Mucosa of gallbladder (tissue), 1 donor: ENCODE results near the gene ZNFX1. TPM values are rescaled to one million over a fixed set of nuclear protein-coding genes. Genes with fewer than 3 reads are reported as not detected.
"Not testable (repeated sequence)": the region's sequence is repeated elsewhere in the genome, so short reads cannot be mapped to it uniquely, and the experiment has no call there.

Experiments
- DNase-seq: peaks from one replicate; pipeline ENCODE4 v3.0.0-alpha.2; 2020; ENCODE audit warnings: low spot score
- total RNA-seq: library from RNA; stranded (reverse); gene quantifications from one replicate; pipeline ENCODE4 v1.2.1, GENCODE V29; 2021
- donor health status: DM: no; HTN: no; CAD: no.

Gene ZNFX1
- total RNA-seq, 1 donor from 2014 or later, result 35.3 TPM

GRCh38 chr20:49248879-49249665 is 28.8 kb downstream of the ZNFX1 start:
- no peak for DNase-seq

DNA sequence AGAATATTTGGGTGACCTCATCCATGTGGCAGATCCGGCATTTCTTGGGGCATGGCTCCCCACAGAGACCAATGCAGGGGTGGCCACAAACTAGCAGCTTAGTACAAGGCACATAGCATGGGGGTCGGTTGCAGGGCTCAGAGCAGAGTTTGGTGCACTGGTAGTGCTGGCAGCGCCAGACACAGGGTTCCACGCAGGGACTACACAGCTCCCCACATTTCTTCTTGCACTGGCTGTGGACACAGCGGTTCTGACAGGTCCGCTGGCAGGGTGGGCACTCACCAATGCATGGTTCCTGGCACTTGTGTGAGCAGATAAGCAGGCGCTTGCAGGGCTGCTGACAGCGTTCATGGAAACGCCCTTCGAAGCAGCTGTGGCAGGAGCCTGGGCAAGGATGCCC is 29.6 kb downstream of the ZNFX1 start:
- DNase-seq, result no peak

- no peak for DNase-seq
Observed at GRCh38 chr20:49247792-49248191, 30.1 kb downstream of the ZNFX1 start.

DNA sequence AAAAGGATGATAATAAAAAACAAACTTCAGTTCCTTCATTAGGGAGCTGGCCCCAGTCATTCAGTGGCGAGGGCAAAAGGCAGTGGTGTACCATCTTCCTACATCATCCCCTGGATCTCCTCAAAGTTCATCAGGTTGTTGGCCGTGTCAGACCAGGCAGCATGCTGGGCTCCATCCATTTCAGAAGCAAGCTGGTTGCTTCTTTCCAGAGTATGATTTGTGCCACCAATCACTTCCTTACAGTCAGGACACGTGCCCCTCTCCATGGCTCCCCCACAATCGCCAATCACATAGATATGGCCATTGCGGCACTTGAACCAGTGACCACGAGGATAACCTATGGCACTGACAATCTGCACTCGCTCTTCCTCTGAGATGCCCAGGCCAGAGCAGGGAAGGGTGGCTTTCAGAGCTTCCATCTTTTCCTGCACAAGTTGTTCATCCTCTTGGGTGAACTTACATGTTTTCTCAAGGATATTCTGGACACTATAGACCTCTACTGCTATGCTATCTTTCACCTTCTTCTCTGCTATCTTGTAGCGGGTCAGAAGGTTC is 30.6 kb downstream of the ZNFX1 start:
- no peak for DNase-seq

GRCh38 chr20:49245921-49246740 is 31.7 kb downstream of the ZNFX1 start:
- DNase-seq, result no peak

- peak; percentile 27 for DNase-seq
Observed at GRCh38 chr20:49237531-49237930, 40.3 kb downstream of the ZNFX1 start.

GRCh38 chr20:49236301-49236700 is 41.6 kb downstream of the ZNFX1 start:
- no peak for DNase-seq

GRCh38 chr20:49234831-49235230 is 43.0 kb downstream of the ZNFX1 start:
- no peak for DNase-seq

DNA sequence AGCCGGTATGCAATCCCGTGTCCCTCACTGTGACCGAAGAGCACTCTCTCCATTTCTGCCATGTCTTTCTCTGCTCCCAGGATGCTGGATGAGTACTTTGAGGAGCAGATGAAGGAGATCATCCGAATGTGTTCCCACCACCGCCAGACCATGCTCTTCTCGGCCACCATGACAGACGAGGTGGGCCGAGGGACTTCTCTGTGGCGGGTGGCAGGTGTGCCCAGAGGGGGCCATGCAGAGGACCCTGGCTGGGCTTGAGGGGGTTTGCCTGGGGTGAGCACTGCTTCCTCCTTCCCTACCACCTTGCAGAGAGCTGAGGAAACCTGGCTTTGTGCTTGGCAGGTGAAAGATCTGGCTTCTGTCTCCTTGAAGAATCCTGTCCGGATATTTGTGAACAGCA is 44.6 kb downstream of the ZNFX1 start:
- no peak for DNase-seq

DNA sequence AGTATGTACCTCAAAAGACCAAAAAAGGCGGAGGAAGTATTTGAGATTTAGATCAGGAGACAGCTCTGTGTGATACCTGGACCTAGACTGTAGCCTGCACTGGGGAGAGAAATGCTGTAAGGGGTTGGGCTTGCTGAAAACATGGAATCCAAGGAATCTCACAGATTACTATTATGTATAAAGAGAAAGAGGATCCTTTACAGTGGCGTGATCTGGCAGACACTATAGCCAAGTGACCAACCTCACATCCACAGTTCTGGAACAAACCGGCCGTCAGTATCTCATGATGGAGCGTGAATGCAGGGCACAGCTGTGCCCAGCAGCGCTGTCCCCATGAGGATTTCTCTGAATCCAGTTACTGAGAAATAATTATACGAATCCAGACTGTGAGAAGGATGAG is 46.4 kb downstream of the ZNFX1 start:
- no peak for DNase-seq

DNA sequence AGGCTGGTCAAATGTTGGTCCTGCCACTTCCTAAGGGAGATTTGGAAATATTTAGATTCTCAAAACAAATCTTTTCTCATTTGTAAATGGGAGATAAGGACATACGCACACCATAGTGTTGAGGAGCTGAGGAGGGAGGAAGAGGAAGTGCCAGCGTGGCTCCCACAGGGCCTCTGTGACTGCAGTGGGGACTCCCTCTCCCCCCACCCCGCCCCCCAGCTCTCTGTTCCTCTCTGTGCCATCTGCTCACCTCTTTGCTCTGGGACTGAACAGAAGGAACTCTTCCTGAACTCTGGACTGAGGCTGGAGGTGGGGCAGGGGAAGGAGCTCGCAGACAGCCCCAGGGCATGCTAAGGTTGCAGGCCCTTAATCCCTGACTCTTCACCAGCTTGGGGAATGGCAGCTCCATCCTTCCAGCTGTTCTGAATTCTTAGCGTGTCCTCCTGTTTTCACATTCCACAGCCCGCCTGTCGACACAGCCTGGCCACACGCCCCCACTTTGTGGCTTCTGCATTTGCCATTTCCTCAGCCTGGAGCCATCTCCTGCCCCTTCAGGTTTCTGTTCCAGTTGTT is 47.2 kb downstream of the ZNFX1 start:
- DNase-seq, result no peak

DNA sequence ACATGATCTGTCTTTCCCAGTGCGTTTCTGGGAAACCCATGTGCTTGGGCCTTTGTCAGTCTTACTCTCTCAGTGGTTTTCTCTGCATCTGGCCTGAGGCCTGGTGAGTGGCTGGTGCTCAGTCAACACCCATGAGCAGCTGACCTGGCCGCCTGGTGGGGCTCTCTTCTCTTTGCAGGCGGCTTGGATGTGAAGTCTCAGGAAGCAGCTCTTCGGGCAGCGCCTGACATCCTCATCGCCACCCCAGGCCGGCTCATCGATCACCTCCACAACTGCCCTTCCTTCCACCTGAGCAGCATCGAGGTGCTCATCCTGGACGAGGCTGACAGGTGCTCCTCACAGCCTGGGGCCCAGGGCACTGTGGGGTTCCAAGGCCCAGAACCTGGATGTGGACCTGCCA is 47.8 kb downstream of the ZNFX1 start:
- no peak for DNase-seq

DNA sequence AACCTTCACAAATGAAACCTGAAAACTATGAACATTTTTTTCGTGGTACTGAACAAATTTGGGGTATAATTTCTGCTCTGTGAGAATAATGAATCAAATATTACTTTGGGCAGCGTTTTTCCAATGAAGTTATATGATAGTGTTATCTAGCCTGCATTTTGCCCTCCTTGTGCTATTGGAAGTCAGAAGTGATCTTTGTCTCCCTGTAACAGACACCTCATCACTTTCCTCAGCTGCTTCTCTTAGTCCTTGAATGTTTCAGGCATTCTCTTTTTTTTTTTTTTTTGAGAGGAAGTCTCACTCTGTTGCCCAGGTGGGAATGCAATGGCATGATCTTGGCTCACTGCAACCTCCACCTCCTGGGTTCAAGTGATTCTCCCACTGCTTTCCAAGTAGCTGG is 48.5 kb downstream of the ZNFX1 start:
- DNase-seq, result no peak

DNA sequence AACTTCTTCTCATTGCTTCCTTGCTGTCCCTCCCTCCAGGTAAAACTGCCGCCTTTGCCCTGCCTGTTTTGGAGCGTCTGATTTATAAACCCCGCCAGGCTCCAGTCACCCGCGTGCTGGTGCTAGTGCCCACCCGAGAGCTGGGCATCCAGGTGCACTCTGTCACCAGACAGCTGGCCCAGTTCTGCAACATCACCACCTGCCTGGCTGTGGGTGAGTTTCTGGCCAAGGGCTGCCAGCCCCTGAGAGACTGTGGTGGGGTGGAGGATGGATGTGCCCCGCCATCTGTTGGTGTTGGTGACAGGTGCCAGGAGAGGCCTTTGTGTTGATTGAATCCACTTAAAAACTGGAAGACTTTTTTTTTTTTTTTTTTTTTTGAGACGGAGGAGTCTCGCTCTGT is 49.2 kb downstream of the ZNFX1 start:
- DNase-seq, result no peak

GRCh38 chr20:49225896-49226295 is 52.0 kb downstream of the ZNFX1 start:
- DNase-seq, result no peak

DNA sequence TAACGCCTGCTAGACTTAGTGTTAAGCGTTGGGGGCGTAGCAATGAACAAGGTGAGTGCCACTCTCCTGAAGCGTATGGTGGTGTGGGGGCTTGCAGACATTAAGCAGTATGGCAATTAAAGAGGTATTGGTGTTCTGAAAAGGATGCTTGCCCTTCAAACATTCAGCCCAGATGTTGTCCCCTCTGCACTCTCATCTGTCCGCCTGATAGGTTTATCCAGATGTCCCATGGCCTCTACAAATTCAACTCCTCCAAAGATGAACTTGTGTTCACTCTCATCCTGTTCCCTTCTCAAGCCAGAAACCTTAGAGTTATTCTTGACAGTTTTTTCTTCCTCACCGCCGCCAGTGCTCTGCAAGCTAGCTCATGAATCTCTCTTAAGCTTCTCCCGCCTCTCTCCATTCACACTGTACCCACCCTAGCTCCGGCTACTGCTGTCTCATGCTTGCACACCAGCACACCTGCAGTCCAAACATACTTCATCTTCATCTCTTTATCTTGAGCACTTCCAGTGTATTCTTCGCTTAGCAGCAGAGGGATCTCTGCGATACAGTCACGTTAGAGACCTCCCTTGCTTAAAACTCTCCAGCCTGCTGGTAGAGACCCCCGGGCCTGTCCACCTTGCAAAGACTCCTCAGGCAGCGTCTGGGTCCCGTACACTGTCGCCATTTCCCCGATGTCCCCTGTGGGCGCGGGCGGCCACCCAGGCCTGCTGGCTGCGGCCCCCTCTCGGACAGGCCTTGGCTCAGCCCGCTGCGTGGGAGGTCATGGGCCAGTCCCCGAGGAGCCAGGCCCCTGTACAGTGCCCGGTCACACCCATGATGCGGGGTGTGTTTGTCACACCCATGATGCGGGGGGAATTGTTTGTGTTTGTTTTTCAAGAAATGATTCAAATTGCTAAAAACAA is 57.7 kb downstream of the ZNFX1 start:
- DNase-seq, result no peak

- peak; percentile 98 for DNase-seq
Observed at GRCh38 chr20:49219091-49219923, 58.5 kb downstream of the ZNFX1 start, which contains the start of gene DDX27. TSS of gene DDX27 (plus strand) at chr20:49219416. CDS start at chr20:49219449, 33 bp downstream.

GRCh38 chr20:49218739-49219090 is 59.1 kb downstream of the ZNFX1 start:
- DNase-seq, result not testable (repeated sequence)

DNA sequence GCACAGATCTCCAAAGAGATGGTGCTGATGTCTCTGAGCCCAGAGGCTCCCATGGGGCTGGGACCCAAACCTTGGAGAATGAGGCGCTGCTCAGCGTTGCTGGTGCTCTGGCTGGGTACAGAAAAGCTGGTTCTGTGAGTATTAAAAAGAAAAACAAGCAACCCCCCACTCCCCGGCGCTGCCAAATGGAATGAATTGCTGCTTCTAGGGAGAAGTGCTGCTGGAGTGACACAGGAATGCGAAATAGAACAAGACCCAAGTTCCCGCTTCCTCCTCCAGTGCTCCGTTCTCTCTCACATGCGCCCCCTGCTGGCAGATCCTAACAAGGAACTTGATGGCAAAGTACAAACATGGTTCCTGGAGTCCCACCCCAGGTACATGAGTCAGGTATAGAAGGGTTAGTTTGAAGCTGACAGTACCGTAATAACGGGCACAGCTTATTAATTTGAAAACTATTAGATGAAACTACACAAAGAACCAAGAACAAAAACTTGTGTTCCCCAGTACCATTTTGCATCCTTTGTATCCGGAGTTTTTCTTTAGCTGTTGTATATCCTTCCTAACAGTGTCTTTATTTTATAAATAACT is 60.8 kb downstream of the ZNFX1 start:
- peak; percentile 94 for DNase-seq

GRCh38 chr20:49215232-49215631 is 62.6 kb downstream of the ZNFX1 start:
- no peak for DNase-seq
